Ishikawa (cell line): Measurements from ENCODE around the gene EVPL.

Experiments used
- CEBPB ChIP-seq: IDR thresholded peaks from 2 replicates; pipeline ENCODE4 v1.6.1; 2012
- CREB1 ChIP-seq: IDR thresholded peaks from 2 replicates; pipeline ENCODE4 v1.6.1; 2012; ENCODE audit warnings: low read depth
- EGR1 ChIP-seq: IDR thresholded peaks from 2 replicates; pipeline ENCODE4 v1.6.1; 2012
- EP300 ChIP-seq: IDR thresholded peaks from 2 replicates; pipeline ENCODE4 v1.6.1; 2012; ENCODE audit warnings: borderline replicate concordance
- FOXM1 ChIP-seq: IDR thresholded peaks from 2 replicates; pipeline ENCODE4 v1.6.1; 2012; ENCODE audit warnings: low read depth, borderline replicate concordance
- MAX ChIP-seq: IDR thresholded peaks from 2 replicates; pipeline ENCODE4 v1.6.1; 2012
- RAD21 ChIP-seq: IDR thresholded peaks from 2 replicates; pipeline ENCODE4 v1.6.1; 2012; ENCODE audit warnings: low read depth
- REST ChIP-seq: IDR thresholded peaks from 2 replicates; pipeline ENCODE4 v1.6.1; 2012; ENCODE audit warnings: low read depth, mild to moderate bottlenecking
- TAF1 ChIP-seq: IDR thresholded peaks from 2 replicates; pipeline ENCODE4 v1.6.1; 2012; ENCODE audit warnings: low read depth, mild to moderate bottlenecking
- TCF12 ChIP-seq: IDR thresholded peaks from 2 replicates; pipeline ENCODE4 v1.6.1; 2012; ENCODE audit warnings: low read depth
- TEAD4 ChIP-seq: IDR thresholded peaks from 2 replicates; pipeline ENCODE4 v1.6.1; 2012
- USF1 ChIP-seq: IDR thresholded peaks from 2 replicates; pipeline ENCODE4 v1.6.1; 2012
- YY1 ChIP-seq: IDR thresholded peaks from 2 replicates; pipeline ENCODE4 v1.6.1; 2012; ENCODE audit warnings: low read depth
- ZBTB7A ChIP-seq: IDR thresholded peaks from 2 replicates; pipeline ENCODE4 v1.6.1; 2012; ENCODE audit warnings: low read depth

The EVPL gene

GRCh38 chr17:75965468-75965867 is 61.6 kb downstream of the EVPL start:
- TF ChIP-seq YY1, result no peak
- TF ChIP-seq RAD21, result no peak
- no peak for TF ChIP-seq EP300
- TF ChIP-seq MAX, result no peak
- TF ChIP-seq TCF12, result no peak
- no peak for TF ChIP-seq CEBPB
- no peak for TF ChIP-seq REST
- no peak for TF ChIP-seq USF1
- TF ChIP-seq ZBTB7A, result no peak
- no peak for TF ChIP-seq TEAD4
- TF ChIP-seq FOXM1, result no peak
- no peak for TF ChIP-seq CREB1
- no peak for TF ChIP-seq TAF1

GRCh38 chr17:75959839-75960511 is 67.1 kb downstream of the EVPL start:
- TF ChIP-seq TEAD4, result no peak
- TF ChIP-seq CREB1, result no peak
- TF ChIP-seq RAD21, result no peak
- TF ChIP-seq MAX, result no peak
- no peak for TF ChIP-seq TAF1
- no peak for TF ChIP-seq CEBPB
- TF ChIP-seq FOXM1, result no peak
- no peak for TF ChIP-seq YY1
- TF ChIP-seq ZBTB7A, result no peak
- TF ChIP-seq EGR1, result no peak

GRCh38 chr17:75959051-75959838 is 67.9 kb downstream of the EVPL start:
- TF ChIP-seq REST, result no peak
- TF ChIP-seq ZBTB7A, result no peak
